ENCODE measurements around the gene WDR47.
"Not testable (repeated sequence)": the region's sequence is repeated elsewhere in the genome, so short reads cannot be mapped to it uniquely, and the experiment has no call there.

WDR47 gene

GRCh38 chr1:108961198-108961597 is 80.7 kb downstream of the WDR47 start:
- H3K27ac Mint-ChIP-seq = no peak overlapping the region
- peaks cover 2% of the 10 kb centered on the region for H3K27me3 Mint-ChIP-seq
- no peaks in the 10 kb centered on the region for H3K9me3 Mint-ChIP-seq (ENCODE audit: low read depth)
- H3K36me3 Mint-ChIP-seq = peaks cover 15% of the 10 kb centered on the region
- no peak overlapping the region for H3K4me3 Mint-ChIP-seq
- H3K4me1 Mint-ChIP-seq (ENCODE audit: low read depth) = peaks cover 48% of the 10 kb centered on the region

GRCh38 chr1:108960719-108961118 is 81.2 kb downstream of the WDR47 start:
- peaks cover 2% of the 10 kb centered on the region for H3K27me3 Mint-ChIP-seq
- no peaks in the 10 kb centered on the region for H3K9me3 Mint-ChIP-seq (ENCODE audit: low read depth)
- peaks cover 53% of the 10 kb centered on the region for H3K4me1 Mint-ChIP-seq (ENCODE audit: low read depth)
- H3K36me3 Mint-ChIP-seq = peaks cover 18% of the 10 kb centered on the region
- H3K4me3 Mint-ChIP-seq = peak overlapping the region; percentile 18
- H3K27ac Mint-ChIP-seq = no peak overlapping the region

- Mint-ChIP-seq H3K36me3 (peaks cover 28% of the 10 kb centered on the region), H3K4me3 (peak overlapping the region; percentile 14), H3K27me3 (peaks cover 2% of the 10 kb centered on the region), H3K4me1 (ENCODE audit: low read depth) (peaks cover 55% of the 10 kb centered on the region), H3K27ac (no peak overlapping the region), H3K9me3 (ENCODE audit: low read depth) (no peaks in the 10 kb centered on the region)
Measured at GRCh38 chr1:108957888-108958287, 84.0 kb downstream of the WDR47 start.

- peaks cover 44% of the 10 kb centered on the region for H3K4me1 Mint-ChIP-seq (ENCODE audit: low read depth)
- H3K36me3 Mint-ChIP-seq = peaks cover 25% of the 10 kb centered on the region
- H3K27ac Mint-ChIP-seq = no peak overlapping the region
- H3K27me3 Mint-ChIP-seq = peaks cover 2% of the 10 kb centered on the region
- peak overlapping the region; percentile 10 for H3K4me3 Mint-ChIP-seq
- no peaks in the 10 kb centered on the region for H3K9me3 Mint-ChIP-seq (ENCODE audit: low read depth)
Measured at GRCh38 chr1:108955881-108956280, 86.0 kb downstream of the WDR47 start.

- H3K4me3 Mint-ChIP-seq = no peak overlapping the region
- peaks cover 20% of the 10 kb centered on the region for H3K36me3 Mint-ChIP-seq
- H3K27me3 Mint-ChIP-seq = no peaks in the 10 kb centered on the region
- no peak overlapping the region for H3K27ac Mint-ChIP-seq
- peaks cover 39% of the 10 kb centered on the region for H3K4me1 Mint-ChIP-seq (ENCODE audit: low read depth)
- no peaks in the 10 kb centered on the region for H3K9me3 Mint-ChIP-seq (ENCODE audit: low read depth)
Measured at GRCh38 chr1:108955111-108955510, 86.8 kb downstream of the WDR47 start.

- H3K4me3 Mint-ChIP-seq = no peak overlapping the region
- no peaks in the 10 kb centered on the region for H3K9me3 Mint-ChIP-seq (ENCODE audit: low read depth)
- no peaks in the 10 kb centered on the region for H3K27me3 Mint-ChIP-seq
- H3K36me3 Mint-ChIP-seq = peaks cover 18% of the 10 kb centered on the region
- H3K4me1 Mint-ChIP-seq (ENCODE audit: low read depth) = peaks cover 43% of the 10 kb centered on the region
- H3K27ac Mint-ChIP-seq = no peak overlapping the region
Measured at GRCh38 chr1:108953452-108953851, 88.5 kb downstream of the WDR47 start.

- Mint-ChIP-seq H3K27me3 (no peaks in the 10 kb centered on the region), H3K9me3 (ENCODE audit: low read depth) (no peaks in the 10 kb centered on the region), H3K4me1 (ENCODE audit: low read depth) (peaks cover 29% of the 10 kb centered on the region), H3K36me3 (peaks cover 19% of the 10 kb centered on the region), H3K4me3 (no peak overlapping the region), H3K27ac (no peak overlapping the region)
Measured at GRCh38 chr1:108951242-108951641, 90.7 kb downstream of the WDR47 start.

GRCh38 chr1:108949044-108949443 is 92.9 kb downstream of the WDR47 start:
- Mint-ChIP-seq H3K36me3 (peaks cover 16% of the 10 kb centered on the region), H3K4me1 (ENCODE audit: low read depth) (peaks cover 18% of the 10 kb centered on the region), H3K9me3 (ENCODE audit: low read depth) (no peaks in the 10 kb centered on the region), H3K4me3 (no peak overlapping the region), H3K27me3 (no peaks in the 10 kb centered on the region), H3K27ac (no peak overlapping the region)

GRCh38 chr1:108947871-108948525 is 93.9 kb downstream of the WDR47 start:
- H3K36me3 Mint-ChIP-seq = peaks cover 10% of the 10 kb centered on the region
- peaks cover 14% of the 10 kb centered on the region for H3K4me1 Mint-ChIP-seq (ENCODE audit: low read depth)
- no peaks in the 10 kb centered on the region for H3K27me3 Mint-ChIP-seq
- H3K27ac Mint-ChIP-seq = no peak overlapping the region
- no peak overlapping the region for H3K4me3 Mint-ChIP-seq
- H3K9me3 Mint-ChIP-seq (ENCODE audit: low read depth) = no peaks in the 10 kb centered on the region

- peaks cover 15% of the 10 kb centered on the region for H3K36me3 Mint-ChIP-seq
- H3K27me3 Mint-ChIP-seq = no peaks in the 10 kb centered on the region
- no peak overlapping the region for H3K4me3 Mint-ChIP-seq
Measured at GRCh38 chr1:108936170-108936569, 105.7 kb downstream of the WDR47 start.

GRCh38 chr1:108933944-108934343 is 108.0 kb downstream of the WDR47 start:
- H3K27ac Mint-ChIP-seq = no peak overlapping the region
- H3K9me3 Mint-ChIP-seq (ENCODE audit: low read depth) = no peaks in the 10 kb centered on the region
- H3K36me3 Mint-ChIP-seq = peaks cover 16% of the 10 kb centered on the region
- no peaks in the 10 kb centered on the region for H3K27me3 Mint-ChIP-seq
- no peak overlapping the region for H3K4me3 Mint-ChIP-seq
- H3K4me1 Mint-ChIP-seq (ENCODE audit: low read depth) = no peaks in the 10 kb centered on the region

More at GRCh38 chr1:108936170-108936569, 105.7 kb downstream of the WDR47 start:
- Mint-ChIP-seq H3K9me3 (ENCODE audit: low read depth) (no peaks in the 10 kb centered on the region), H3K27ac (no peak overlapping the region), H3K4me1 (ENCODE audit: low read depth) (no peaks in the 10 kb centered on the region)

GRCh38 chr1:108927565-108927964 is 114.3 kb downstream of the WDR47 start:
- H3K36me3 Mint-ChIP-seq; H3K4me3 Mint-ChIP-seq; H3K4me1 Mint-ChIP-seq (ENCODE audit: low read depth); H3K9me3 Mint-ChIP-seq (ENCODE audit: low read depth); H3K27ac Mint-ChIP-seq; H3K27me3 Mint-ChIP-seq: not testable (repeated sequence)

- no peaks in the 10 kb centered on the region for H3K27me3 Mint-ChIP-seq
- H3K36me3 Mint-ChIP-seq = peaks cover 6% of the 10 kb centered on the region
- no peak overlapping the region for H3K27ac Mint-ChIP-seq
- H3K4me3 Mint-ChIP-seq = no peak overlapping the region
- no peaks in the 10 kb centered on the region for H3K9me3 Mint-ChIP-seq (ENCODE audit: low read depth)
- no peaks in the 10 kb centered on the region for H3K4me1 Mint-ChIP-seq (ENCODE audit: low read depth)
Measured at GRCh38 chr1:108925920-108926319, 116.0 kb downstream of the WDR47 start.
